Fibroblast of mammary gland (primary cell): ENCODE results near the gene TBC1D22A.

Experiments used
- DNase-seq: peaks from one replicate; pipeline ENCODE4 v3.0.0-alpha.2; 2010; ENCODE audit warnings: low read depth
- H3K4me3 ChIP-seq: 2 replicates; pipeline ENCODE4 v1.5.1; 2011; ENCODE audit warnings: low read depth, mild to moderate bottlenecking, low read length, moderate library complexity; ENCODE audit not compliant: control insufficient read depth
- CTCF ChIP-seq: conservative IDR thresholded peaks from 2 replicates; pipeline ENCODE4 v1.5.1; 2011; ENCODE audit warnings: low read depth, low read length, inconsistent platforms; ENCODE audit not compliant: control insufficient read depth, insufficient read depth

The TBC1D22A gene

GRCh38 chr22:46957521-46957920 lies 195.1 kb downstream of the TBC1D22A start:
- no peak for DNase-seq
- TF ChIP-seq CTCF = no peak

GRCh38 chr22:46958191-46958590 lies 195.7 kb downstream of the TBC1D22A start:
- TF ChIP-seq CTCF = no peak
- no peak overlapping the region for H3K4me3 ChIP-seq
- DNase-seq = no peak

More at GRCh38 chr22:46957521-46957920, 195.1 kb downstream of the TBC1D22A start:
- no peak overlapping the region for H3K4me3 ChIP-seq

- no peak overlapping the region for H3K4me3 ChIP-seq
- TF ChIP-seq CTCF = no peak
- no peak for DNase-seq
Observed at GRCh38 chr22:46958658-46959057, 196.2 kb downstream of the TBC1D22A start.

GRCh38 chr22:46959369-46959768 lies 196.9 kb downstream of the TBC1D22A start:
- DNase-seq = no peak
- no peak overlapping the region for H3K4me3 ChIP-seq
- no peak for TF ChIP-seq CTCF

- no peak for DNase-seq
- TF ChIP-seq CTCF = no peak
- no peak overlapping the region for H3K4me3 ChIP-seq
Observed at GRCh38 chr22:46961591-46962295, 199.3 kb downstream of the TBC1D22A start.

GRCh38 chr22:46962406-46962805 lies 200.0 kb downstream of the TBC1D22A start:
- no peak overlapping the region for H3K4me3 ChIP-seq
- TF ChIP-seq CTCF = no peak
- DNase-seq = no peak
